Measurements from ENCODE around the gene ASGR1.
A peak's percentile ranks its signal among the peaks of the same experiment; 100 is the strongest.
"Not testable (repeated sequence)": the region's sequence is repeated elsewhere in the genome, so short reads cannot be mapped to it uniquely, and the experiment has no call there.

ASGR1 gene

GRCh38 chr17:7184647-7185046 is 5.5 kb upstream of the ASGR1 start:
- no peak for DNase-seq

GRCh38 chr17:7184091-7184488 is 4.9 kb upstream of the ASGR1 start:
- no peak for DNase-seq

GRCh38 chr17:7183433-7184090 is 4.4 kb upstream of the ASGR1 start:
- no peak for DNase-seq

- not testable (repeated sequence) for DNase-seq
Observed at GRCh38 chr17:7182101-7182500, 2.9 kb upstream of the ASGR1 start.

- DNase-seq, result no peak
Observed at GRCh38 chr17:7178973-7179316, 225 bp downstream of the ASGR1 start.

GRCh38 chr17:7177954-7178477 is 1.2 kb downstream of the ASGR1 start:
- DNase-seq, result no peak

GRCh38 chr17:7177191-7177953 is 1.8 kb downstream of the ASGR1 start:
- DNase-seq, result peak; percentile 73

- DNase-seq, result no peak
Observed at GRCh38 chr17:7176841-7177190, 2.4 kb downstream of the ASGR1 start.

- DNase-seq, result no peak
Observed at GRCh38 chr17:7176107-7176840, 2.9 kb downstream of the ASGR1 start.

- no peak for DNase-seq
Observed at GRCh38 chr17:7175330-7175733, 3.8 kb downstream of the ASGR1 start.

- DNase-seq, result no peak
Observed at GRCh38 chr17:7174603-7175326, 4.4 kb downstream of the ASGR1 start.

- DNase-seq, result peak; percentile 58
Observed at GRCh38 chr17:7173687-7174602, 5.2 kb downstream of the ASGR1 start.

GRCh38 chr17:7172522-7173191 is 6.5 kb downstream of the ASGR1 start:
- DNase-seq, result not testable (repeated sequence)

GRCh38 chr17:7169565-7169908 is 9.6 kb downstream of the ASGR1 start:
- not testable (repeated sequence) for DNase-seq

GRCh38 chr17:7168841-7169564 is 10.2 kb downstream of the ASGR1 start:
- DNase-seq, result not testable (repeated sequence)

- no peak for DNase-seq
Observed at GRCh38 chr17:7167832-7168231, 11.3 kb downstream of the ASGR1 start.

- DNase-seq, result no peak
Observed at GRCh38 chr17:7166873-7167272, 12.3 kb downstream of the ASGR1 start.

- not testable (repeated sequence) for DNase-seq
Observed at GRCh38 chr17:7159571-7159970, 19.6 kb downstream of the ASGR1 start.

GRCh38 chr17:7158424-7158823 is 20.7 kb downstream of the ASGR1 start:
- not testable (repeated sequence) for DNase-seq

GRCh38 chr17:7156342-7156940 is 22.7 kb downstream of the ASGR1 start:
- DNase-seq, result no peak

Measured in CD4-positive, alpha-beta T cell treated with Interleukin-21 for 1 hour (primary cell).